SW 1271 (cell line): Measurements from ENCODE around the gene GRID1.
"Not testable (repeated sequence)": the region's sequence is repeated elsewhere in the genome, so short reads cannot be mapped to it uniquely, and the experiment has no call there.

Experiments
- DNase-seq, 2 experiments: peaks; one replicate each; lab custom pipeline; 2025; lab: John Stamatoyannopoulos, UW

The GRID1 gene

DNA sequence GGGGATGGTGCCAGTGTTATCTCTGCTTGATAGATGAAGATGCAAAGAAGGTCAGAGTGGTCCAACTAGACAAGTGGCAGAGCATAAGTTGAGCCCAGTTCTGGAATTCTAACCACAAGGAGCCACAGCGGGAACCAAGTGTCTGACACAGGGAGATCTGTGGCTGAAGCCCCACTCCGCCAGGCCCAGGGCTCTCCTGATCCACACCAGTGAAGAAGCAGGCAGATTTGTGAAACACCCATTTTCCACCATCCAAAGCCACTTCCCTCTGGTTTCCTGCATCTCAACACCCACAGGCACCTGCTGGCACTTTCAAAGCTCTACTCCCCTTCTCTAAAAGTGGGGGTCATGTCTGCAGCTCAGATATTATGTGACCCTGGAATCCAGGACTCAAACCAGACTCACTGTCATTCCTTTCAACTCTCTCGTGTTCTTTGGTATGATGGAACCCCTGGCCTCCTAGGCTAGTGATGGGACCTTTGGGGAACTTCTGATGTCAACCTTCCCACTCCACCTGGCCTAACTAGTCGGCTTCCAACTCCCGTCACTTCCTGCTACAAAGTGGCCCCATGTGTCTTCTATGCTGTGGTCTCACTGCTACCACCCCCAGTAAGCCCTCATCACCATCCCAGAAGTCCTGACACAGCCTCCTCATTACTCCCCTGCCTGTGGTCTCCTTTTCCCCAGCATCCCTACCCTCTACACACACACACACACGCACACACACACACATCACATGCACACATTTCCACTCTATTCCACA, 177.6 kb downstream of the GRID1 start:
- DNase-seq: no peak

DNA sequence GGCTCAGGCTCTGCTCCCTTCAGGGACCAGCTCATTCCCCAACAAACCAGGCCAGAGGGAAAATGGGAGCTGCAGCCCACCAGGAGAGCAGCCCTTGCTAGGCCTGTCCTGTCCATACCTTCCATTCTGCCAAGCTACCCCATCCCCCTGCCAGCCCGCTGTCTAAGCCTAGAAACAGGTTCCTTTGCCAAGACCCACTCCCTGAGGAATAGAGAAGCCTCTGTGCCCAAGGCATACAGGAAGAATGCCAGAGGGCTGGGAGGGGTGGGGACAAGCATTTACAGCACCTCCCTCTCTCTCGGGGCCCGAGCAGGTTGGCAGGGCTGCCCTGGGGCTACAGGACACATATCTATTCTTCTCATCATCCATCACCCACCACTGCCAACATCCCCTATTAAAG, 178.3 kb downstream of the GRID1 start:
- no peak for DNase-seq

DNA sequence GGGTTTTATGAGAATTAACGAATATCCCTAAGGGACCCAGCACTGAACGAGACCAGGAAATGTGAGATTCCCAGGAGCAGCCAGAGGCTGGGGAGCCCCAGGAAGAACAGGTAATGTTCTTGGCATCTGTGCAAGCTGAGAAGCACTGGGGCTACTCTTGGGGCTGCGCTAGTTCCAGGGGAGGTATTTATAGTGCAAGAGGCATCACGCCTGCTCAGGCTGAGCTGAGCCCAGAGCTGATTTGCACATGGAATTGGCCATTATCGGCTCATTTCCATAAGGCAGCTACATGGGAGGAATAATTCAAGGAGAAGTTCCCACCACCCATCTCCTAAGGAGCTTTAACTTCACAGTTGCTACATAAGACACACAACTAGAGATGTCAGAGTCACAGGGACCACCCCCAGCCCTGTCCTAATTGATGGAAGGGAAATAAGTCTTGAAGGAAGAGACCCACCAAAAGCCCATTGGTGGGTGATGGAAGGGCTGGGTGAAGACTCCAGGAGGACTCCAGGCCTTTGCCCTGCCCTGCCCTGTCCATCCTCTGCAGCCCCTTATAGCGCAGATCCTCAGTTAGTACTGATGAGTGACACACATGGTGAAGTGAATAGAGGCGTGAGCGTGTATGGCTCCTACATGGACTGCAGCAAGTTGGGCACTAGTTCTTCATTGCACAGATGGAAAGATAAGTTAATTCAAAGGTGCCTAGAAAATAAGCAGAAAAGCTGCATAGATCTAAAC, 178.9 kb downstream of the GRID1 start:
- no peak for DNase-seq

DNA sequence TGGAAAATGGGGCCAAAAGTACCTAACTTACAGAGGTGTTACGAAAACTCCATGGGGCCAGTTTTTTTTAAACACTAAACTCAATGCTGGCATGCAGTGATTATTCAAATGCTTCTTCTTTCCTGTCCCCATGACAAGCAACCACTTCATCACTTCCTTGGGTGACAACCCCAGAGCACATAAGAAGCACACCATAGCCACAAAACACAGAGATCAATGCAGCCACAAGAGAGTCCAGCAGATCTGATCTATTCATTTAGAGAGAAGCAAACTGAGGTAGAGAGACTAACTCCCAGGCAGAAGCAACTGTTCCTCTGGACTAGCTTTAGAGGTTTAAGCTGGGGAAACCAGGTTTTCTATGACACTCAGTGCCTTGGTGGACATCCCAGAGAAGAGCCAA, 180.0 kb downstream of the GRID1 start:
- no peak for DNase-seq

DNA sequence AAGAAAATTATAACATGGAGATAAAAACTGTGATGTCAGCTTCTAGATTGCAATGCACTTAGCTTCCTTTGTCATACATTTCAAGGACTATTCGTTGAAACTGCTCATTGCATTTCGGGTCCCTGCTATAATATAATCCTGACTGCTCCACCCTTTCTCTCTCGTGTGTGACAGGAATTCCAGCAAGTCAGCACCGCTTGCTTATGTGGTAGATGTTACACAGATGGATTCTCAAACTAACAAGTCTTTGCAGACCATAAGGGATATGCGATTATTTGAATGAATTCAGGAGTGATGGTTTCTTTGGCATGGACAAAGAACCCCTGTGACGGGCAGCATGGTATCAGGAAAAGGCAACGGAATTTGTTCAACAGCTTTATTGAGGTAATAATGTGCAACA, 184.0 kb downstream of the GRID1 start:
- no peak for DNase-seq

GRCh38 chr10:86182150-86182549, 184.4 kb downstream of the GRID1 start:
- DNase-seq: no peak

DNA sequence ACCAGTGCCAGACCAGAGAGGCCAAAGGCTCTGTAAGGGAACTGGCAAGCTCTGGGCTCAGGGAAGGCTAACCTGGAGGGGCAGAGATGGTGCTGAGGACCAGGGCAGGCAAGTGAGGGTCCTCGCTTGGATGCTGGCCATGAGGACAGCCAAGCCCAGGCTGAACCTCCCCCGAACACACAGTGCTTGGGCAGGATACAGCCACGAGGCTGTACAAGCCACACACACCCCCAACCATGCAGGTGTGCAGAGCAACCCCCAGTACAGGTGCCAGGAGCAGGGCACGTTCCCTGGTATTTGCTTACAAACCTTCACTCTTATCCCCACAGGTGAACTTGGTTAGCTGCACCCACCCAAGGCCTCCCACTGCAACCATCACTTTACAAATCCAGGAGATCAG, 185.7 kb downstream of the GRID1 start:
- DNase-seq: no peak

DNA sequence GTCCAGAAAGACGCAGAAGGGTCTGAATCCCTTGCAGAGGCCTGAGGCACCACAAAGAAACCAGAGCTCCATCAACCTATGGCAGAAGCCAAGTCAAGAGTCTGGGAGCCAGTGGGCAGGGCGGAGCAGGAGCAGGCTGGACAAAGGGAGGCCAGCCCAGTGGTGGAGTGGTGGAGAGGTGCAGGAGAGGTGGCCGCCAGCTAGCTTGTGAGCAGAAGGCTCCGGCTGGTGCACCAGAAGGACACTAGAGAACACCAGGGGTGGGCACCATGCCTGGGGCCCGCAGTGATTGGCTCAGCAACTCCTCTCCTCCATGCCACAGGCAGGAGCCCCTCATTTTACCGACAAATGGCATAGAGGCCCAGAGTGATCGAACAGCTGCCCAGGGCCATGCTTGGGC, 186.6 kb downstream of the GRID1 start:
- no peak for DNase-seq

DNA sequence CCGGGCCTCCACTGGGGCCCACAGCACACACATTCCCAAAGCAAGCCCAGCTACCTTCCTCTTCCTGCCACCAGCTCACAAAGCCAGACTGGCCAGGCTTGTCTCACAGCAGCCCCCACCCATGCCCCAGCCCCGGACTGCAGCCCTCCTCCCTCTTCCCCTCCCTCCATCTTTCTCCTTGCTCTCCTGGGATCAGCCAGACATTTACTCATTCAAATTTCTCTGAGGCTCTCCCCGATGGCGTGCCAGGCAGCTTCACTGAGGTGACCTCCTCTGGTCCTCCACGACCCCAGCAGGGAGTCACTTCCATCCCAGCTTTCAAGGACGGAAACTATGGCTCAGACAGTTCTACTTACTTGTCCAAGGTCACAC, 187.5 kb downstream of the GRID1 start:
- DNase-seq: no peak

DNA sequence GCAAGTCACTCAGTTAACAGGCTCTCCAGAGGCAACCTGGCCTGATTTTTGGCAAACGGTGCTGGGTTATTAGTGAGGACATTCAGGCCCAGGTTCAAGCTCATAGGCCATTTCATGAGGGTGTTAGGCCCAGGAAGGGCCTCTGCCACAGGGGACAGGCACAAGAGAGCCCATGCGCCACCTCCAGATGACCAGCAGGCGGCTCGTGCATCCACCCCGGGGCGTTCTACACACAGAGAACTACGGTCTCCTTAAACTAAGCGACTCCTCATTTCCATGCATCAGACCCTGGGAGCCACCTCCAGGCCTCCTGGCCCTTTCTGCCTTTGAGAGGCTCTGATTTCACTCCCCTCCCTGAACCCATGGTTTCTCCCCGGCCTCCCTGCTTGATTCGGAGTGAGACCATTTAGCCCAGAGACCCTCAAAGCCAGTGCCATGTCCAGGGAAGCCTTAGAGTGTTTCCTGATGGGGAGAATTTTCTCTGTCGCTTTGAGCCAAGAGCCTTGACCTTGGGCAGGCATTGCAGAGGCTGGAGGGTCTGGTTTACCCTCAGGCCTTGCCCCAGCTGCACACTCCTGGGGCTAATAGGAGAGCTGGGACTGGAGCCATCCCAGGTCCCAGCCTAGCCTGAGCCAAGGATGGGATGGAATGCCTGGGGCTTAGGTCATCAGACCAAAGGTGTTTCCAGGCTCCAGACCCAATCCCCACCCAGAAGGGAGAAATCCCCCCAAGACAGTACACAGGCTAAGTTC, 188.0 kb downstream of the GRID1 start:
- DNase-seq: peak in 1 of 2 experiments; percentile 1

DNA sequence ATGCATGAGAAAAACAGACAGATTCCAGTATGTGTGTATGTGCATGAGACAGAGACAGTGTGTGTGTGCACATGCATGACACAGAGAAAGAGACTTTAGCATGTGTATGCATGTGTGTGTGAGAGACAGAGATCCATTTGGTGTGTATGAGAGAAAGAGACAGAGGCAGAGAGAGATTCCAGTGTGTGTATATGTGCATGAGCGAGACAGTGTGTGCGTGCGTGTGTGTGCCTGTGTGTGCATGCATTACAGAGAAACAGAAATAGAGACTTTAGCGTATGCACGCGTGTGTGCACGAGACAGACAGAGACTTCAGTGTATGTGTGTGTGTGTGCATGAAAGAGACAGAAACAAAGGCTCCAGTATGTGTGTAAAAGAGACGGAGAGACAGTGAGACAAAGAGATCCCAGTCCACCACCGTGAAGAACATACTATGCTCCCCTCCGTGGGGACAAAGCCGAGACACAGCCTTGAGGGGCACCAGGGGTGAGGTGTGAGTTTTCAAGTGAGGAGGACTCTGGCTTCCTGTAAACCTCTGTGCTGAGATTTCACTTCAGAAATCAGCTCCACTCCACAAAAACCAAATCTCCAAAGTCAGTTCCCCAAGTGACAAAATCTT, 188.9 kb downstream of the GRID1 start:
- DNase-seq: no peak

DNA sequence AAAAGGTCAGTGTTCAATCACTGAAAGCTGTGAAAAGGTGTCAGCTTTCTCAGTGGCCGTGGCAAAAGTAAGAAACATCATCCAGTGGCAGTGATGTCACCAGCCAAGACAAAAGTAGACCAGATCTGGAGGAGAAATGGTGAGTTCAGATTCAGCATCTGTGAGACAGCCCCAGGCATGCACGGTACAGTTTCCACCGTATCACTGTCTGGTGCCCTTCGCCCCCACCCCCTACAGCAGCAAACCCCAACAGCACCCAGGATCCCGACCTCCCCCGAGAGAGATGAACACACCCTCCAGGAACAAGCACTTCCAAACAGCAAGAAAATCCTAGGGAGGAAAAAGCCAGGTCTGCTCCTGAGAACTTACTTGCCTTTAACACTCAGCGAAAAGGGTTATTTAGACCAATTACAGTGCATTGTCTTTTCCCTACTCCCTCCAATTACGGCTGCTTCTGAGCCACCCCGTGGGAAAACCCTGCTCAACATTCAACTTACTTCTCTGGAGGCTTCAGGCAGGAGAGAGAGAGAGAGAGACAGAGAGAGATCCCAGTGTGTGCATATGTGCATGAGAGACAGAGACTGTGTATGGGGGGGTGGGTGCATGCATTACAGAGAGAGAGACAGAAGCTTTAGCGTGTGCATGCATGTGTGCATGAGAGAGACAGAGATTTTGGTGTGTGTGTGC, 189.6 kb downstream of the GRID1 start:
- DNase-seq: no peak

- not testable (repeated sequence) for DNase-seq
Observed at GRCh38 chr10:86175476-86175875, 191.1 kb downstream of the GRID1 start.

DNA sequence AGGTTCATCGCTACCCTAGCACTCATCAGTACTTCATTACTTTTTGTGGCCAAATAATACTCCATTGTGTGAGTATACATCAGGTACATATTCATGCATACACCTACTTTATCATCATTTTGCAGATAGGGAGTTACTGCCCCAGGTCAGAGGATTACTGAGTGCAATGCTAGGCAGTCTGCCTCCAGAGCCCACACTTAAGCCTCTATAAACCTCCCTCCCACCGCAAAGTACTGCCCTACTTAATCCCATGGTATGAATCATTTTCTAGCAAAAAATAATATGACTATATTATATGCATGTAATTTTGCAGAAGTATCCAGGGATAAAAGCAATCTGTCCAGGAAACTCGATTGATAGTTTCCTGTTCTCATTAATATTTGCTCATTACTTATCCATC, 194.3 kb downstream of the GRID1 start:
- DNase-seq: no peak

- DNase-seq: no peak
Observed at GRCh38 chr10:86170255-86171108, 196.1 kb downstream of the GRID1 start.

- no peak for DNase-seq
Observed at GRCh38 chr10:86169506-86170254, 196.9 kb downstream of the GRID1 start.

GRCh38 chr10:86169066-86169465, 197.5 kb downstream of the GRID1 start:
- DNase-seq: no peak

DNA sequence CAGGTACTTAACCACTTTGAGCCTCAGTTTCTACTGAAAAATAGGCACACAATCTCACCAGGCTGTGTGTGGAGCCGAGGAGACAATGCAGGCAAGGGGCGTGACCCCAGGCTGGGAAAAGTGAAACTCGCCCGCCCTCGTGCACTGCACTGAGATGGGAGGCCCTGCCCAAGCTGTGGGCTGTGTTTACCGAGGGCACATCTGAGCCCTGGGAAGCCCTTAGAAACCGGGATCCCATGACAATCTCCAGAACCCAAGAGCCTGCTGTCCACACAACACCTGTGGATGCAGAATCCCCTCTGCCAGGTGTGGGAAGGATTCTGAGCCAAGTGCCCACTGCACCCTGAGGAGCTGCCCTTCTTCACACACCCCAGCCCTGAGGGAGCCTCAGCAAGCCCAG, 198.3 kb downstream of the GRID1 start:
- DNase-seq: no peak

- no peak for DNase-seq
Observed at GRCh38 chr10:86167762-86168128, 198.8 kb downstream of the GRID1 start.

- DNase-seq: no peak
Observed at GRCh38 chr10:86167121-86167761, 199.4 kb downstream of the GRID1 start.
